HG02970 (cell line): ENCODE results near the gene RAD18.

ENCODE experiments used
- ATAC-seq: cut with Tn5 transposase; IDR thresholded peaks from one replicate; pipeline ENCODE4 v1.9.1; 2021; ENCODE audit warnings: mild to moderate bottlenecking, moderate library complexity, moderate number of reproducible peaks; ENCODE audit not compliant: unreplicated experiment, low FRiP score

Gene RAD18

GRCh38 chr3:8839607-8840325, 123.5 kb downstream of the RAD18 start:
- ATAC-seq = no peak

- no peak for ATAC-seq
Observed at GRCh38 chr3:8838765-8839423, 124.4 kb downstream of the RAD18 start.

DNA sequence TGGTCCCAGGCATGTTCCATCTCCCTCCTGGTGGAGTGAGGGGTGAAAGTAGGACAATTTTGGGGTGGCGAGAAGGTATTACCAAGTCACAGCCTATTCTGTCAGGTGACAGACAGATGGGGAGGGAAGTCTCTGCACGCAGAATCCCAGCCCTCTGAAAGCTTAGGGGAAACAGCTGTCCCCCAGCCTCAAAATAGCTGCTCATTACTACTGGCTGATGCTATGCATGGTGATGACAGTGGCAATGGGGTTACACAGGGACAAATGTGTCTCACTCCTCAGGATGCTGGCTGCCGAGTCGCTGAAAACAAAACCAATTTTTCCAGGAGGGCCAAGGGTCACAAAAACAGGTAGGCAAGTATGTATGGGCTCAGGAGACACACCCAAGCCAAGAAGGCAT, 125.0 kb downstream of the RAD18 start:
- ATAC-seq = no peak

DNA sequence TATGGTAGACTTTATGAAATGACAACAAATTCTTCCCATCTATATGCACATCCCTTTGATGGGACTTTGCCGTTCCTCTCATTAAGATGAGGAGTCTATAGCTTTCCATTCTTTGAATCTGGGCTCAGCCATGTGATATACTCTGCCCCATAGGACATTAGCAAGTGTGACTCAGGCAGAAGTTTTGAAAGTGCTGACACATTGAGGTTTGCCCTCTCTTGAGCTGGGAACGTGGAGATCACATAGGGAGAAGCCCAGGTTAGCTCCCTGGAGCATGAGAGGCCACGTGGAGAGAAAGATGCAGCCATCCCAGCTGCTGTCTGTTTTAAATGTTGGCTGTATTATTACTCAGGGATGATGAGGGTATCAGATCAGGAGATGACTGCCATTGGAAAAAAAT, 126.1 kb downstream of the RAD18 start:
- ATAC-seq = no peak

GRCh38 chr3:8836096-8836495, 127.2 kb downstream of the RAD18 start:
- ATAC-seq = no peak

GRCh38 chr3:8835385-8835784, 127.9 kb downstream of the RAD18 start:
- ATAC-seq = no peak

DNA sequence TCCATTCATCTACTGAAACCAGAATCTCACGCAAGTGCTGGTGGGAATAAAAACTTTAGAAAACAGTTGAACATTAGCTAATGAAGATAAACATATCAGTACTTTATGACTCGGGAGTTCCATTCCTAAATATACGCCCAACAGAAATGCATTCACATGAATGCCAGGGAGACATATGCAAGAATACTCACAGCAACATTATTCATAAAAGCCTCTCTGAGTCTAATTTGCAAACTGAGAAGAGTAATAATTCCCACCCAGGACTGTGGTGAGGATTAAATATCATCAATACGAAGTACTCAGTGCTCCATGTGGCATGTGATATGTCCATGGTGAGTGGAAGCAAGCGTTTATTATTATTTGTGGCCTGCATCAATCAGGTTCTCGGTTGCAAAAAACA, 128.3 kb downstream of the RAD18 start:
- ATAC-seq = no peak

DNA sequence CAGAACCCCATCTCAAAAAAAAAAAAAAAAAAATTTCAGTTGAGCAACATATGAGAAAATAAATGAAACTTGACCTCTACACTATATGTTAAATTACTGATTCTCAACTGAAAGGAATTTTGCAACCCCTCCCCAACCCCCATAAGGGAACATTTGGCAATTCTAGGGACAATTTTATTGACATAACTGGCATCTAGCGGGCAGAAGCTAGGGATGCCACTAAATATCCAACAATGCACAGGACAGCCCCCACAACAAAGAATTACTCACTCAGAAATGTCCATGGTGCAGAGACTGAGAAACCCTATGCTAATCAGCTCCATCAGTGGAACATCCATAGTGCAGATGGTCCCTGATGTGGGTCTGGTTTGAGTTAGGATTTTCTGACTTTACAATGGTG, 135.6 kb downstream of the RAD18 start:
- ATAC-seq = no peak
